ENCODE results near the gene MRAP.

MRAP gene

DNA sequence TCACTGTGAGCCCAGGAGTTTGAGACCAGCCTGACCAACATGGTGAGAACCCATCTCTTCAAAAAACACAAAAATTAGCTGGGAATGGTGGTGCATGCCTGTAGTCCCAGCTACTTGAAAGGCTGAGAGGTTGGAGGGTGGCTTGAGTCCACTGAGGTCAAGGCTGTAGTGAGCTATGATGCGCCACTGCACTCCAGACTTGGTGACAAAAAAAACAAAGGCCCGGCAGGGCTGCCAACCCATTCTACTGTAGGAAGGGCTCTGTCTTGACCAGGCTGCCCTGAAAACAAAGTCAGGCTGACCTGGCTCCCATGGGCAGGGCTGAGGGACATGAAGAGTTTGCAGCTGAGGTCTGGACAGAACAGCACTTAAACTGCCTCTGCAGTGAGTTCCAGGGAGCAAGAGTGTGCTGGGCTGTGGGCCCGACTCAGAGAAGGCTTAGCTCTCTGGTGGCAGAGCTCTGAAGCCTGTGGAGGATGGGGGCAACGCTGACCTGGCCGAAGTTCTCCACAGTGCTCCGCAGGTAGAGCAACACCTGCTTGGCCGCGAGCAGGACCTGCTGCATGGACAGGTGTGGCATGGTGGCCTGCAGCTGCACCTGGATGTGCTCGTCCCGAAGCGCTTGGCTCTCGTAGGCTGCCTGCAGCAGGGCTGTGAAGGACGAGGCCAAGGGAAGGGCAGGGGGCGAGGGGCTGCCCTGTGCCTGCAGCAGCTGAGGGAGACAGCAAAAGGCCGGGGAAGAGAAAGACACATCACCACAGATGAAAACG is 51.7 kb downstream of the MRAP start:
- no peak for DNase-seq

GRCh38 chr21:32350981-32351380 is 52.3 kb downstream of the MRAP start:
- no peak for DNase-seq

GRCh38 chr21:32351428-32351827 is 52.8 kb downstream of the MRAP start:
- no peak for DNase-seq

GRCh38 chr21:32352526-32352925 is 53.9 kb downstream of the MRAP start:
- no peak for DNase-seq

GRCh38 chr21:32353002-32353711 is 54.5 kb downstream of the MRAP start:
- DNase-seq, result no peak

- no peak for DNase-seq
Observed at GRCh38 chr21:32356874-32357395, 58.3 kb downstream of the MRAP start.

DNA sequence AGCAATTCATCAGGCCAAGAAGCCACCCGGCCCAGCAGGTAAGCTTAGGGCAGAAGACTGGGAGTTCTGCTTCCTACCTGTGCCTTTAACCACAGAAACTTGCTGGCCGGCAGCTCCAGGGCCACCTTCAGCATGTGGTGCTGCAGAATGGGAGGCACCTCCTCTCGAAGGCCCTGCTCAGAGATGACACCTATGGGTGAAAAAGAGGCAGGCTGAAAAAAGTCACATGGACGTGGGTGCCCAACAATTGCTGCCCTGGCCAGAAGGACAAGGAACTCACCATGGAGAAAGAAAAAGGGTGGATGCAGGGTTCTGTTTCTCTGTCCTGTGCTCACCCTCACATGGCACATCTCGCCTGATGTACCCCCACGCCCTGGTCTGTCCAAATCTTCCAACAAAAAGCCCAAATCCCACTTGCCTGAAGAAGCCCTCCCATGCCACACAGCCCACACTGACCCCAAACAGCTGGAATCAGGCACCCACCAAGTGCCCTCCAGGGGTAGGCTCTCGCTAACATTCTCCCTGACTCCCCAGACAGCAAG is 61.1 kb downstream of the MRAP start:
- DNase-seq, result no peak

- no peak for DNase-seq
Observed at GRCh38 chr21:32360401-32360975, 61.8 kb downstream of the MRAP start.

Measured in SW 1271 (cell line).